Caki2 (cell line): ENCODE data around the gene ZBTB47. TPM values are rescaled to one million over a fixed set of nuclear protein-coding genes. Genes with fewer than 3 reads are reported as not detected.

Source experiments
- total RNA-seq: library from RNA; depleted of rRNA; stranded (reverse); fragments of >200 nt; shearing (Covaris generic); gene quantifications from 2 replicates; pipeline ENCODE4 v1.2.3, GENCODE V29; 2014; ENCODE audit warnings: low replicate concordance; rRNA removed

The ZBTB47 gene
- total RNA-seq, 1 experiment from 2014 or later: 3.9 TPM

Other genes starting within 250 kb of the ZBTB47 start
- not detected in 2 replicates for gene LYZL4, start 243.1 kb upstream of the ZBTB47 start, total RNA-seq
- gene VIPR1, start 151.1 kb upstream of the ZBTB47 start, total RNA-seq: not detected in 2 replicates
- 33.5 and 44.1 TPM in 2 replicates for gene SEC22C, start 71.7 kb upstream of the ZBTB47 start, total RNA-seq
- gene SS18L2, start 62.8 kb upstream of the ZBTB47 start, total RNA-seq: 16.3 and 33.3 TPM in 2 replicates
- 2.7 and 16.3 TPM in 2 replicates for gene NKTR, start 53.0 kb upstream of the ZBTB47 start, total RNA-seq
- gene KLHL40, start 31.8 kb downstream of the ZBTB47 start, total RNA-seq: not detected in 2 replicates
- not detected in 2 replicates for gene HHATL, start 49.1 kb downstream of the ZBTB47 start, total RNA-seq
- gene CCDC13, start 119.6 kb downstream of the ZBTB47 start, total RNA-seq: not detected in 2 replicates
- 68.3 and 98.8 TPM in 2 replicates for gene HIGD1A, start 150.8 kb downstream of the ZBTB47 start, total RNA-seq
- gene ACKR2, start 155.7 kb downstream of the ZBTB47 start, total RNA-seq: 0.74 TPM in 1 of 2 replicates, not detected in the other
- gene CYP8B1, start 222.2 kb downstream of the ZBTB47 start, total RNA-seq: not detected in 2 replicates